ENCODE results near the gene QKI. TPM values are rescaled to one million over a fixed set of nuclear protein-coding genes. Genes with fewer than 3 reads are reported as not detected.

The QKI gene
- total RNA-seq, 4 donors from 2014 or later: 229 to 300 (median 263) TPM

- DNase-seq (ENCODE audit: low spot score): no peak
Measured at GRCh38 chr6:163513003-163513402, 98.5 kb downstream of the QKI start.

GRCh38 chr6:163513570-163514166, 99.2 kb downstream of the QKI start:
- ATAC-seq (ENCODE audit: low FRiP score): no peak
- no peak for DNase-seq (ENCODE audit: low spot score)
- TF ChIP-seq CTCF (IDR thresholded peaks at IDR 0.05): no peak

More at GRCh38 chr6:163513003-163513402, 98.5 kb downstream of the QKI start:
- no peak for TF ChIP-seq CTCF (IDR thresholded peaks at IDR 0.05)
- ATAC-seq (ENCODE audit: low FRiP score): no peak

GRCh38 chr6:163516908-163517307, 102.4 kb downstream of the QKI start:
- ATAC-seq (ENCODE audit: low FRiP score): no peak
- no peak for TF ChIP-seq CTCF (IDR thresholded peaks at IDR 0.05)
- DNase-seq (ENCODE audit: low spot score): no peak

GRCh38 chr6:163520956-163521355, 106.4 kb downstream of the QKI start:
- no peak for TF ChIP-seq CTCF (IDR thresholded peaks at IDR 0.05)
- no peak for ATAC-seq (ENCODE audit: low FRiP score)

GRCh38 chr6:163522033-163522432, 107.5 kb downstream of the QKI start:
- ATAC-seq (ENCODE audit: low FRiP score) (no peak), DNase-seq (ENCODE audit: low spot score) (no peak)
- TF ChIP-seq CTCF (IDR thresholded peaks at IDR 0.05): no peak

More at GRCh38 chr6:163520956-163521355, 106.4 kb downstream of the QKI start:
- DNase-seq (ENCODE audit: low spot score): no peak

GRCh38 chr6:163525926-163526325, 111.4 kb downstream of the QKI start:
- no peak for TF ChIP-seq CTCF (IDR thresholded peaks at IDR 0.05)
- DNase-seq (ENCODE audit: low spot score) (no peak), ATAC-seq (ENCODE audit: low FRiP score) (peak; percentile 27)

GRCh38 chr6:163526346-163526745, 111.8 kb downstream of the QKI start:
- DNase-seq (ENCODE audit: low spot score) (no peak), ATAC-seq (ENCODE audit: low FRiP score) (no peak)

More at GRCh38 chr6:163526346-163526745, 111.8 kb downstream of the QKI start:
- no peak for TF ChIP-seq CTCF (IDR thresholded peaks at IDR 0.05)
